Measurements from ENCODE around the gene RASSF8.

- TF ChIP-seq POLR2A (IDR thresholded peaks at IDR 0.05) = no peak
- TF ChIP-seq, protein P1, sequence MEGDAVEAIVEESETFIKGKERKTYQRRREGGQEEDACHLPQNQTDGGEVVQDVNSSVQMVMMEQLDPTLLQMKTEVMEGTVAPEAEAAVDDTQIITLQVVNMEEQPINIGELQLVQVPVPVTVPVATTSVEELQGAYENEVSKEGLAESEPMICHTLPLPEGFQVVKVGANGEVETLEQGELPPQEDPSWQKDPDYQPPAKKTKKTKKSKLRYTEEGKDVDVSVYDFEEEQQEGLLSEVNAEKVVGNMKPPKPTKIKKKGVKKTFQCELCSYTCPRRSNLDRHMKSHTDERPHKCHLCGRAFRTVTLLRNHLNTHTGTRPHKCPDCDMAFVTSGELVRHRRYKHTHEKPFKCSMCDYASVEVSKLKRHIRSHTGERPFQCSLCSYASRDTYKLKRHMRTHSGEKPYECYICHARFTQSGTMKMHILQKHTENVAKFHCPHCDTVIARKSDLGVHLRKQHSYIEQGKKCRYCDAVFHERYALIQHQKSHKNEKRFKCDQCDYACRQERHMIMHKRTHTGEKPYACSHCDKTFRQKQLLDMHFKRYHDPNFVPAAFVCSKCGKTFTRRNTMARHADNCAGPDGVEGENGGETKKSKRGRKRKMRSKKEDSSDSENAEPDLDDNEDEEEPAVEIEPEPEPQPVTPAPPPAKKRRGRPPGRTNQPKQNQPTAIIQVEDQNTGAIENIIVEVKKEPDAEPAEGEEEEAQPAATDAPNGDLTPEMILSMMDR (IDR thresholded peaks at IDR 0.05) = no peak
These were observed 110.0 kb downstream of the RASSF8 start for GRCh38 chr12:26068503-26068902.
